ENCODE results near the gene GRIK5. TPM values are rescaled to one million over a fixed set of nuclear protein-coding genes. Genes with fewer than 3 reads are reported as not detected.
"Not testable (repeated sequence)": the region's sequence is repeated elsewhere in the genome, so short reads cannot be mapped to it uniquely, and the experiment has no call there.

GRIK5 gene
- 10 to 100 TPM; 19.0 to 33.6 (median 23.2) TPM for polyA plus RNA-seq (ENCODE audit: insufficient read length in 3 of 3)
- long read RNA-seq, donor 1, result 0 reads
- long read RNA-seq, donor 2, result 0 reads
- long read RNA-seq, donor 3, result 0 reads
- long read RNA-seq, donor 4, result 0 reads
- long read RNA-seq, donor 5, partial matches to known transcripts, result 5 of 8 reads
- long read RNA-seq, donor 5, other reads (novel, unspliced or antisense), result 0 of 8 reads
- long read RNA-seq, donor 6, partial matches to known transcripts, result 12 of 13 reads
- long read RNA-seq, donor 6, other reads (novel, unspliced or antisense), result 0 of 13 reads
- long read RNA-seq, donor 7, partial matches to known transcripts, result 0 of 1 reads
- long read RNA-seq, donor 7, other reads (novel, unspliced or antisense), result 0 of 1 reads
- long read RNA-seq, donor 8, partial matches to known transcripts, result 5 of 6 reads
- long read RNA-seq, donor 8, other reads (novel, unspliced or antisense), result 0 of 6 reads
- long read RNA-seq, donor 9, partial matches to known transcripts, result 0 of 1 reads
- long read RNA-seq, donor 9, other reads (novel, unspliced or antisense), result 0 of 1 reads
- long read RNA-seq, donor 10, partial matches to known transcripts, result 0 of 1 reads
- long read RNA-seq, donor 10, other reads (novel, unspliced or antisense), result 0 of 1 reads
- long read RNA-seq, donor 11, partial matches to known transcripts, result 0 of 1 reads
- long read RNA-seq, donor 11, other reads (novel, unspliced or antisense), result 0 of 1 reads
- long read RNA-seq, donor 12, partial matches to known transcripts, result 0 of 2 reads
- long read RNA-seq, donor 12, other reads (novel, unspliced or antisense), result 0 of 2 reads
- long read RNA-seq, donor 13, partial matches to known transcripts, result 0 of 6 reads
- long read RNA-seq, donor 13, other reads (novel, unspliced or antisense), result 0 of 6 reads
- long read RNA-seq, donor 14, partial matches to known transcripts, result 0 of 1 reads
- long read RNA-seq, donor 14, other reads (novel, unspliced or antisense), result 0 of 1 reads
- long read RNA-seq, donor 15, partial matches to known transcripts, result 0 of 1 reads
- long read RNA-seq, donor 15, other reads (novel, unspliced or antisense), result 0 of 1 reads
- long read RNA-seq, donor 16, transcript GRIK5-204 (20 exons, 3,308 nt), result major isoform, 5 of 20 reads
- long read RNA-seq, donor 16, partial matches to known transcripts, result 15 of 20 reads
- long read RNA-seq, donor 16, other reads (novel, unspliced or antisense), result 0 of 20 reads

- DNase-seq (ENCODE audit: extremely low read depth in 1 of 11, low read depth in 9 of 11, low spot score in 4 of 11), result peak in 6 of 11 donors; percentile 31 to 41 (median 34)
These were observed at the start of gene GRIK5 for GRCh38 chr19:42069619-42070351. Gene GRIK5 (minus strand): TSS chr19:42070206. CDS start chr19:42065770, 4,436 bp downstream.

GRCh38 chr19:42117076-42117475 is 47.1 kb upstream of the GRIK5 start:
- no peak for DNase-seq (ENCODE audit: extremely low read depth in 1 of 11, low read depth in 9 of 11, low spot score in 4 of 11)

- DNase-seq (ENCODE audit: extremely low read depth in 1 of 11, low read depth in 9 of 11, low spot score in 4 of 11), result no peak
These were observed 46.5 kb upstream of the GRIK5 start for GRCh38 chr19:42116308-42117075.

- no peak for DNase-seq (ENCODE audit: extremely low read depth in 1 of 11, low read depth in 9 of 11, low spot score in 4 of 11)
These were observed 45.7 kb upstream of the GRIK5 start for GRCh38 chr19:42115705-42116104.

- no peak for DNase-seq (ENCODE audit: extremely low read depth in 1 of 11, low read depth in 9 of 11, low spot score in 4 of 11)
These were observed 45.2 kb upstream of the GRIK5 start for GRCh38 chr19:42115219-42115618.

- no peak for DNase-seq (ENCODE audit: extremely low read depth in 1 of 11, low read depth in 9 of 11, low spot score in 4 of 11)
These were observed 44.4 kb upstream of the GRIK5 start for GRCh38 chr19:42114412-42114811.

- no peak for DNase-seq (ENCODE audit: extremely low read depth in 1 of 11, low read depth in 9 of 11, low spot score in 4 of 11)
These were observed 43.8 kb upstream of the GRIK5 start for GRCh38 chr19:42113641-42114348.

- no peak for DNase-seq (ENCODE audit: extremely low read depth in 1 of 11, low read depth in 9 of 11, low spot score in 4 of 11)
These were observed 41.8 kb upstream of the GRIK5 start for GRCh38 chr19:42111811-42112210.

- no peak for DNase-seq (ENCODE audit: extremely low read depth in 1 of 11, low read depth in 9 of 11, low spot score in 4 of 11)
These were observed 41.4 kb upstream of the GRIK5 start for GRCh38 chr19:42111384-42111783.

- DNase-seq (ENCODE audit: extremely low read depth in 1 of 11, low read depth in 9 of 11, low spot score in 4 of 11), result no peak
These were observed 40.7 kb upstream of the GRIK5 start for GRCh38 chr19:42110658-42111057.

- DNase-seq (ENCODE audit: extremely low read depth in 1 of 11, low read depth in 9 of 11, low spot score in 4 of 11), result no peak
These were observed 39.9 kb upstream of the GRIK5 start for GRCh38 chr19:42109896-42110295.

- DNase-seq (ENCODE audit: extremely low read depth in 1 of 11, low read depth in 9 of 11, low spot score in 4 of 11), result peak in 10 of 11 donors; percentile 19 to 65 (median 54)
These were observed 38.8 kb upstream of the GRIK5 start for GRCh38 chr19:42108527-42109389.

- DNase-seq (ENCODE audit: extremely low read depth in 1 of 11, low read depth in 9 of 11, low spot score in 4 of 11), result no peak
These were observed 35.4 kb upstream of the GRIK5 start for GRCh38 chr19:42105368-42105767.

- DNase-seq (ENCODE audit: extremely low read depth in 1 of 11, low read depth in 9 of 11, low spot score in 4 of 11), result no peak
These were observed 32.9 kb upstream of the GRIK5 start for GRCh38 chr19:42102877-42103276.

- not testable (repeated sequence) for DNase-seq (ENCODE audit: extremely low read depth in 1 of 11, low read depth in 9 of 11, low spot score in 4 of 11)
These were observed 30.2 kb upstream of the GRIK5 start for GRCh38 chr19:42100241-42100640.

GRCh38 chr19:42099336-42099925 is 29.4 kb upstream of the GRIK5 start:
- DNase-seq (ENCODE audit: extremely low read depth in 1 of 11, low read depth in 9 of 11, low spot score in 4 of 11), result no peak
